Tibial nerve (tissue), 4 donors: ENCODE results near the gene LOXL1.

Experiments
- EP300 ChIP-seq, 2 donors: sonication (generic); formaldehyde crosslinking; IDR thresholded peaks; one replicate each; pipeline ENCODE4 v1.6.1; 2017; ENCODE audit warnings: antibody characterized with exemption in 2 of 2, mild to moderate bottlenecking in 1 of 2
- POLR2A ChIP-seq, 2 donors: fragments of 450-650 bp; IDR thresholded peaks; one replicate each; pipeline ENCODE4 v1.6.1; 2017; ENCODE audit warnings: antibody characterized with exemption in 2 of 2, mild to moderate bottlenecking in 2 of 2, moderate library complexity in 2 of 2
- TF ChIP-seq, protein P1 (sequence below), 5 experiments: fragments of 200-600 bp in 3 of 5; fragments of 450-650 bp in 2 of 5; sonication (generic) in 3 of 5; IDR thresholded peaks; one replicate each; pipeline ENCODE4 v1.5.1; 2016 to 2019; ENCODE audit warnings: antibody characterized with exemption in 5 of 5, mild to moderate bottlenecking in 3 of 5, moderate library complexity in 2 of 5

DNA sequence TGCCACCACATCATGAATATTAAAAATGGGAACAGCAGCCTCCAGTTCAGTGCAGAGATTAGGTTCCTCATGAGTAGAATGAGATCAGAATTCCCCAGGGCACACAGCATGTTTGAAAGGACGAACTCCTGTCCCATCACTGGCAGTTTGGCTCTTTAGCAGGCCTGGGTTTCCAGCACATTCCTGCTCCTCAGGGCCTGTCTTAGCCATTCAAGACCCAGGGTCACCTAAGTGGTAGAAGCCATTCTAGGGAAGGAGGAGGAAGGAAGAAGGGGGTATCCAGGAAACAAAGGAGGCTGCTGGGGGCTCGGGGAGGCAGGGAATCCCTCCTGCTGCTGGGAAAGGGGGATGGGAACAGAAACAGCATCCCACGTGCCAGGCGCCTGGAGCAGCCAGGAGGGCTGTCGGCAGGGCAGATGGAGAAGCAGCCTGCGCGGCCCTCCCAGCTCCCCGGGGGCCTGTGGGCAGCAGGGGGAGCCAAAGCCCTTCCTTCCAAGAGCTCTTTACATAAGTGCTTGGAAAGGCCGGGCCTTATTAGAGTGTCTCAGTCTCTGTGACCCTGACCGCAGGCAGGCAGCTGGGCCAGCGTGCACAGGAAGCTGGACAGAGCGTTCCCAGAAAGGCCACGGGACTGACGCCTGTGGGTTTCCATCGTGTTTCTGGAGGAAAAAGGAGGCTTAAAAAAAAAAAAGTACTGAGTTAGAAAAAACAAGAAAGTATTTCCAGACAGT lies 24.7 kb downstream of the LOXL1 start:
- TF ChIP-seq, protein P1, sequence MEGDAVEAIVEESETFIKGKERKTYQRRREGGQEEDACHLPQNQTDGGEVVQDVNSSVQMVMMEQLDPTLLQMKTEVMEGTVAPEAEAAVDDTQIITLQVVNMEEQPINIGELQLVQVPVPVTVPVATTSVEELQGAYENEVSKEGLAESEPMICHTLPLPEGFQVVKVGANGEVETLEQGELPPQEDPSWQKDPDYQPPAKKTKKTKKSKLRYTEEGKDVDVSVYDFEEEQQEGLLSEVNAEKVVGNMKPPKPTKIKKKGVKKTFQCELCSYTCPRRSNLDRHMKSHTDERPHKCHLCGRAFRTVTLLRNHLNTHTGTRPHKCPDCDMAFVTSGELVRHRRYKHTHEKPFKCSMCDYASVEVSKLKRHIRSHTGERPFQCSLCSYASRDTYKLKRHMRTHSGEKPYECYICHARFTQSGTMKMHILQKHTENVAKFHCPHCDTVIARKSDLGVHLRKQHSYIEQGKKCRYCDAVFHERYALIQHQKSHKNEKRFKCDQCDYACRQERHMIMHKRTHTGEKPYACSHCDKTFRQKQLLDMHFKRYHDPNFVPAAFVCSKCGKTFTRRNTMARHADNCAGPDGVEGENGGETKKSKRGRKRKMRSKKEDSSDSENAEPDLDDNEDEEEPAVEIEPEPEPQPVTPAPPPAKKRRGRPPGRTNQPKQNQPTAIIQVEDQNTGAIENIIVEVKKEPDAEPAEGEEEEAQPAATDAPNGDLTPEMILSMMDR (IDR thresholded peaks at IDR 0.05): peak; percentile 60 to 94 (median 83)
- peak in 1 of 2 donors; percentile 38 for TF ChIP-seq POLR2A (IDR thresholded peaks at IDR 0.05)
- peak; percentile 96 to 97 for TF ChIP-seq EP300 (IDR thresholded peaks at IDR 0.05)
